OCI-LY3 (cell line): Measurements from ENCODE around the gene TCP11.

ENCODE experiments used
- EZH2phosphoT487 ChIP-seq: fragments of 200-600 bp; shearing (Covaris generic); IDR thresholded peaks from 2 replicates; pipeline ENCODE4 v1.6.1; 2018; ENCODE audit warnings: antibody characterized with exemption, mixed run types, low read depth
- TF ChIP-seq, protein P1 (sequence below): fragments of 200-600, 300-600 bp; sonication (generic); IDR thresholded peaks from 2 replicates; pipeline ENCODE4 v1.5.1; 2014; ENCODE audit warnings: antibody characterized with exemption, low read length, low read depth

DNA sequence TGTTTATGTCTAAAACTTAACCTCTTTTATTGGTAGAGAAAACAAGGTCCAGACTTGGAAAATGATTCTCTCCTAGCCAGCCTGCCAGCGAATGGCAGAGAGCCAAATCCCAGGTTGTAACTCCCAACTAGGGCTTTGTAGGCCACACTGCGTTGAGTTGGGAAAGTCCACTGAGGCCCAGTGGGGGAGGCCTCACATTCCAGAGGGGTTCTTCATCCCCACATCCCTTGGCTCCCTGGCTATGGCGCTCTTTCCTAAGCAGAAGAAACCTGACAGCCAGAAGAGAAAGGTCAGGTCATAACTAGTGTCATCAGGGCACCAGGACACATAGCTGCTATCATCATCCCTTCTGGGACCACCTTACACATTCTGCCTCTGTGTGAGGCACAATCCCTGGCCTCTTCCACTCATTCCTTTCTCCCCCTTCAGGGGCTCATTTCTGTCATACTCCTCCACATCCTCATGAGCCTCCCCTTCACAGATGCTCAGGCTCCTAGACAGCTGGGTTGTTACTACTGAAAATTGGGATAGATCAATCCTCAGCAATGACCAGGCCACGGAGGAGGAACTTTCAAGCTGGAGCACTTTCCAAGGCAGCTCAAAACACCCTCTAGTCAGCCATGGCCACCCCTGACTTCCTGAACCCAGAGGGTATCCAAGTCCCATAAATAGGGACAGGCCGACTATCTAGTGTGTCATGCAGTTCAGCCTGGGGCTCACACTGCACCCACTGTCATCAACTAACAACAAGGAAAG lies 48.6 kb downstream of the TCP11 start:
- TF ChIP-seq, protein P1, sequence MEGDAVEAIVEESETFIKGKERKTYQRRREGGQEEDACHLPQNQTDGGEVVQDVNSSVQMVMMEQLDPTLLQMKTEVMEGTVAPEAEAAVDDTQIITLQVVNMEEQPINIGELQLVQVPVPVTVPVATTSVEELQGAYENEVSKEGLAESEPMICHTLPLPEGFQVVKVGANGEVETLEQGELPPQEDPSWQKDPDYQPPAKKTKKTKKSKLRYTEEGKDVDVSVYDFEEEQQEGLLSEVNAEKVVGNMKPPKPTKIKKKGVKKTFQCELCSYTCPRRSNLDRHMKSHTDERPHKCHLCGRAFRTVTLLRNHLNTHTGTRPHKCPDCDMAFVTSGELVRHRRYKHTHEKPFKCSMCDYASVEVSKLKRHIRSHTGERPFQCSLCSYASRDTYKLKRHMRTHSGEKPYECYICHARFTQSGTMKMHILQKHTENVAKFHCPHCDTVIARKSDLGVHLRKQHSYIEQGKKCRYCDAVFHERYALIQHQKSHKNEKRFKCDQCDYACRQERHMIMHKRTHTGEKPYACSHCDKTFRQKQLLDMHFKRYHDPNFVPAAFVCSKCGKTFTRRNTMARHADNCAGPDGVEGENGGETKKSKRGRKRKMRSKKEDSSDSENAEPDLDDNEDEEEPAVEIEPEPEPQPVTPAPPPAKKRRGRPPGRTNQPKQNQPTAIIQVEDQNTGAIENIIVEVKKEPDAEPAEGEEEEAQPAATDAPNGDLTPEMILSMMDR: no peak
- TF ChIP-seq EZH2phosphoT487: no peak
